ENCODE results near the gene FCHSD2.
"Not testable (repeated sequence)": the region's sequence is repeated elsewhere in the genome, so short reads cannot be mapped to it uniquely, and the experiment has no call there.

The FCHSD2 gene

GRCh38 chr11:72818971-72819370 is 323.1 kb downstream of the FCHSD2 start:
- no peak for DNase-seq (ENCODE audit: low read depth)

DNA sequence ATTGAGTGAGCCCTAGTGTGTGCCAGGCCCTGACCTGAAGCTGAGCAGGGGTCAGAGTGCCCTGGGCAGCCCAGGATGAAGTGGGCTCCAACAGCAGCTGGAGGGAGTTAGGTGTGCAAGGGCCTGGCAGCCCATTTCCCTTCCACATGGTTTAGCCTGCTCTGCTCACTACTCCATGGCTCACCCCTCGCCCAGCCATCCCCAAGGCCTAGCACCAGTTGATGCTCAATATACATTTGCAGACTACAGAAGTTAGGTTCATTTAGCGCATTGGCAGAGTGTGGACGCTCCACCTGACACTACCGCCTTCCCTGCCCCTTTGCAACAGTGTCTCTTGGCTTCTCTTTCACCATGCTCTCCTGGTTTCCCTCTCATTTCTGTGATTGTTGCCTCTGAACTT is 324.2 kb downstream of the FCHSD2 start:
- DNase-seq (ENCODE audit: low read depth) = no peak

DNA sequence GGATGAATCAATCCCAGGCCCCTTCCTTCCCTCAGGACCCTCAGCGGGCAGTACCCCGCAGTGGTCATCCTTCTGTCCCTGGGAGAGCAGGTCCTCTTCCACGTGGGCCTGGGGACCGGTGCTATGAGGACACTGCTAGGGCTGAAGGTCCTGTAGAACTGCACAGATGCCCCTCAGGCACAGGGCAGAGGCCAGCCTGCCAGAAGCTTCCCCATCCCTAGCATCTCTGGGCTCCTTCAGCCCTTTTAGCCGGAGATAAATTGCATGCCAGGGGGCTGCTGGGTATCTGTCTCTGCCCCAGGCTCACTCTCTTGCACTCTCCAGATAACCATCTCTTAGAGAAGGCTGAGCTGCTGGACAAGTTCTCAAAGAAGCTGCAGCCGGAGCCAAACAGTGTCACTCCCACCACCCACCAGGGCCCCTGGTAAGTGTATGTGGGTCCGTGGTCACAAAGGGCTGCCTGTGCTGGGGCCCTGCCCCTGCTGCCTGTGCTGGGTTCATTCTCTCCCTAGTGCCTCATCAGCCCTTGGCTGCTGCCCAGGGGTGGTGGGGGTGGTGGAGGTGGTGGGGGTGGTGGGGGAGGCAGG is 325.6 kb downstream of the FCHSD2 start:
- DNase-seq (ENCODE audit: low read depth) = no peak

DNA sequence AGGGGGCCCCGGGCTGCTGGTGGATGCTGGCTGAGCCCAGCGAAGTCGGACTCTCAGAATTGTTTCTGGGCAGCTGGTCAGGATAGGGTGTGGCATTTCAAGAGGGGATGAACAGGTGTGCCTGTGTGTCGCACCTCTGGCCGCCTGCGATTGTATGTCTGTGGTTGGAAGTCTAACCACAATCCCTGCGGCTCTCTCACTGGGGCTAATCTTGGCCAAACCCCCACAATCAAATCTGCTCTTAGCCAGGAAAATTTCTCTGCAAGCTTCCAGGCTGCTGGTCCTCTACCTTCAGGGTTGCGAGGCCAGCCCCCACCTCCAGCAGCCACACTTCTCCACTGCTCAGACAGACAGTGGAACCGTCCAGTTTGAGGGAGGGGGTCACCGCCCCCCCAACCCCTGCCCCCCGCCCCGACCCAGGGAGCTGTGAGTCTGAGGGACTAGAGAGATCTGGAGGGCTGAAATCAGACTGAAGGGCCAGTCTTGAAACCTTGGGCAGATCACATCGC is 327.0 kb downstream of the FCHSD2 start:
- DNase-seq (ENCODE audit: low read depth) = no peak

DNA sequence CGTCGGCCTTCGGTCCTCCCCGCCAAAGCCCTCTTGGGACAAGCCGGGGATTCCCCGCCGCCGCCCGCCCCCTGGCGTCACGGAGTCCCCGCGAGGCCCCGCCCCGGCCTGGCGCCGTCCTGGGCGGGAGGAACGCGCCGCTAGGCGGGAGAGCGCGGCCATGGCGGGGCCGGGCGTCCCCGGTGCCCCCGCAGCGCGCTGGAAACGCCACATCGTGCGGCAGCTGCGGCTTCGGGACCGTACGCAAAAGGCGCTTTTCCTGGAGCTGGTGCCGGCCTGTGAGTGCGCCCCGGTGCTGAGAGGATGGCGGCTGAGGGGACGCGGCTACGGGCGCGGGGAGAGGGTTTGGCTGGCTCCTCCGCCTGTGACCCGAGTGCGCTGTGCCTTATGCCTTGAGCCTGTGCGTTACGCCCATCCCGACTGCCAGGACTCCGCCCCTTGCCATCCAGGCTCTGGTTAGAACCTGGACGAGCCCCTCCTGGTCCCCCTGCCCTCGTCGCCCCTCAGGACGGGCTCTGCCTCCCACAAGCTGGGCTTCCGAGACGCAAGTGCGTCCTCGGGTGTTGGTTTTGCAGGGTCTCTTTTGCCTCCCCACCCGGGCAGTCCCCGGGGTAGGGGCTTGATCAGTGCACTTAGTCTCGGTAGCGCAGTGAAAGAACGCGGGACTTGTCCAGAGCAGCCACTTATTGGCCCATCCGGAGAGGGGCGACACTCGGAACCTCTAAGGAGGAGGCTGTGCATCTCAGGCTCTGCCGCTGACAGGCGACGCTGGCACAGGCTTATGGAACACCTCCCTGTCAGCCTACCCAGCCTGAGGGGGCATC is 327.6 kb downstream of the FCHSD2 start, which contains the start of gene ATG16L2:
TSS of gene ATG16L2 (plus strand) at position 126 of the 824 bp plus-strand sequence. CDS start at position 161, 35 bp downstream.
- DNase-seq (ENCODE audit: low read depth) = peak; percentile 83

DNA sequence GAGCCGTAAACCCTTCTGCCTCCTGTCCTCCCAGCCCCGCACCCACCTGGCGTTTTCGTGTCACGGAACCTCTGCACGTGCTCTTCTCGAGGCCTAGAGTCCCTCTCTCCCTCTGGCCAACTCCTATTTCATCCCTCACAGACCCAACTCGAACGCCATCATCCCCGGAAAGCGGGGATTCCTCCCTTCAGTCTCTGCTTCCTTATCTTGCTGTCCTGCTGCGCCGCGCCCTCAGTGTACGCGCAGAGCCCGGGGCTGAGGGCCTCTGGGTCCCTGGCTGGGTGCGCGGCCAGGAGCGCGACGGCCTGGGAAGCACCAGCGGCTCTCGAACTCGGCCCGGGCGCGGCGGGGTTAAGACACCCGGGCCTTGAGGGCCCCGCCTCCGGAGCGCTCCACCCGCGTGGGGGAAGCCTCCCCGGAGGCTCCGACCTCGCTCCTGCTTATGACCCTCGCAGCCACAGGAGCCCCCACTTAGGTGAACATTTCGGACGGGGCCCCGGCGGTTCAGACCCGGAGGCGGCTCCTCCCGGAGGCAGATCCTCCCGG is 328.3 kb downstream of the FCHSD2 start:
- peak; percentile 76 for DNase-seq (ENCODE audit: low read depth)

- DNase-seq (ENCODE audit: low read depth) = peak; percentile 37
These were observed 329.0 kb downstream of the FCHSD2 start for GRCh38 chr11:72812967-72813739.

DNA sequence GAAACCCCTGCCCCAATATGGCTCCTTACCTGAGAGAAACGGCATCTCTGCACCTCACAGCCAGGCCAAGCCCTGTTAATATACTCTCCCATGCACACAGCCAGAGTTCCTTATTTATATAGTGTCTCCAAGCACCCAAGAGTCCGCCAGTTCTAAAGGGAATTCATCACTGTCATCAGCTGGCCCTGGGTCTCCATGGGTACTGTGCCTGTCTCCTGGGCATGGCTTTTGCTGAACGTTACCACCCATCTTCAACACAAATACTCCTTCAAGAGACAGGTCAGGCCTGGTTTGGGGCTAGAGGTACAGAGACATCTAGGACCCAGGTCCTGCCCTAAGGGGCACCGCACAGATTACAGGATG is 329.5 kb downstream of the FCHSD2 start:
- no peak for DNase-seq (ENCODE audit: low read depth)

- not testable (repeated sequence) for DNase-seq (ENCODE audit: low read depth)
These were observed 330.4 kb downstream of the FCHSD2 start for GRCh38 chr11:72811686-72812085.

DNA sequence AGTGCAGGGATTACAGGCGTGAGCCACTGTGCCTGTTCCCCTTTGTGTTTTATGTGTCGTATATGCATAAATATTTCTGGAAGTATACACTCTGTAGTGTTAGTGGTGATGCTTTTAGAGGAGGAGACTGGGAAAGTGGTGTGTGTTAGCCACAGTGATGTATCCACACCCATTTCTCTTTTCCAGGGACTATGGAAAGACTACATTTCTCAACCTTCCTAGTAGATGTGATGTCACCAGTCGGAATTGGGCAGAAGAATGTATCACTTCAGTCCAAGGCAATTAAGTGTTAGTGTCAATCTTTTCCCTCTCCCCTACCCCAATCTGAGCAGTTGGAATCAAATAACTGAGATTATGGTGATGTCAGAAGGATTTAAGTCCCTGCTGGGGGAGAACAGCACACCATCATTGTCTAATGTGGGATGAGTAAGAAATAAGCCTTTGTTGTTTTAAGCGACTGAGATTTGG is 333.8 kb downstream of the FCHSD2 start:
- no peak for DNase-seq (ENCODE audit: low read depth)

DNA sequence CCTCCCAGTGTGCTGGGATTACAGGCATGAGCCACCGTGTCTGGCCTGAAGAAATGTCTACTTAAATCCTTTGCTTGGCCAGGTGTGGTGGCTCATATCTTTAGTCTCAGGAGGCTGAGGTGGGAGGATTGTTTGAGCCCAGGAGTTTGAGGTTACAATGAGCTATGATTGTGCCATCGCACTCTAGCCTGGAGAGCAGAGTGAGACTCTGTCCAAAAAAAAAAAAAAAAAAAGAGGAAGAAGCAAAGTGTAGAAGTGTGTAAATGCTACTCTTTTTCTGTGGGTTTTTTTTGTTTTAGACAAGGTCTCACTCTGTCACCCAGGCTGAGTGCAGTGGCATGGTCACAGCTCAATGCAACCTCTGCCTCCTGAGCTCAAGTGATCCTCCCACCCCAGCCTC is 334.3 kb downstream of the FCHSD2 start:
- no peak for DNase-seq (ENCODE audit: low read depth)

GRCh38 chr11:72807021-72807693 is 335.0 kb downstream of the FCHSD2 start:
- DNase-seq (ENCODE audit: low read depth) = no peak

DNA sequence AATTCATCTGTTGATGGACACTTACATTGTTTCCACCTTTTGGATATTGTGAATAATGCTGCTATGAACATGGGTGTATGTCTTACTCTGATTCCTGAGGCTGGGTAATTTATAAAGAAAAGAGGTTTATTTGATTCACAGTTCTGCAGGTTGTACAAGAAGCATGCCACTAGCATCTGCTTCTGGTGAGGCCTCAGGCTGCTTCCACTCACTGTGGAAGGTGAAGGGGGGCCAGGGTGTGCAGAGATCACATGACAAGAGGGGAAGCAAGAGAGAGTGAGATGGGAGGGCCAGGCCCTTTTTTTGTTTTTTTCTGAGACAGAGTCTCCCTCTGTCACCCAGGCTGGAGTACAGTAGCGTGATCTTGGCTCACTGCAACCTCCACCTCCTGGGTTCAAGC is 335.7 kb downstream of the FCHSD2 start:
- not testable (repeated sequence) for DNase-seq (ENCODE audit: low read depth)

DNA sequence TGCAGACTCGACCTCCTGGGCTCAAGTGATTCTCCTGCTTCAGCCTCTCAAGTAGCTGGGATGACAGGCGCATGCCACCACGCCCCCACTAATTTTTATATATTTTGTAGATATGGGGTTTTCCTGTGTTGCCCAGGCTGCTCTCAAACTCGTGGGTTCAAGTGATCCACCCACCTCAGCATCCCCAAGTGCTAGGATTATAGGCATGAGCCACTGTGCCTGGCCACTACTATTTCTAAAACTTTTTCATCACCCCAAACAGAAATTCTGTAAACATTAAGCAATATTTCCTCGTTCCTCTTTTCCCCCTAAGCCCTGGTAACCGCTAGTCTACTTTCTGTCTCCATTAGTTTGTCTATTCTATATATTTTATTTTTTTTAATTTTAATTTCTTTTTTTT is 336.9 kb downstream of the FCHSD2 start:
- no peak for DNase-seq (ENCODE audit: low read depth)

DNA sequence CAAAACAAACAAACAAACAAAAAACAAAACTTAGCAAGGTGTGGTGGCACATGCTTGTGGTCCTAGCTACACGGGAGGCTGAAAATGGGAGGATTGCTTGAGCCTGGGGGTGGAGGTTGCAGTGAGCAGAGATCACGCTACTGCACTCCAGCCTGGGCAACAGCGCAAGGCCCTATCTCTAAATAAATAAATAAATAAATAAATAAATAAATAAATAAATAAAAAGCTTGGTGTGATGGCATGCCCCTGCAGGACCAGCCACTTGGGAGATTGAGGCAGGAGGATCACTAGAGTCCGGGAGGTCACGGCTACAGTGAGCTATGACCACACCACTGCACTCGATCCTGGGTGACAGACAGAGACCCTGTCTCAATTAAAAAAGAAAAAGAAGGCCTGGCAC is 339.3 kb downstream of the FCHSD2 start:
- no peak for DNase-seq (ENCODE audit: low read depth)

DNA sequence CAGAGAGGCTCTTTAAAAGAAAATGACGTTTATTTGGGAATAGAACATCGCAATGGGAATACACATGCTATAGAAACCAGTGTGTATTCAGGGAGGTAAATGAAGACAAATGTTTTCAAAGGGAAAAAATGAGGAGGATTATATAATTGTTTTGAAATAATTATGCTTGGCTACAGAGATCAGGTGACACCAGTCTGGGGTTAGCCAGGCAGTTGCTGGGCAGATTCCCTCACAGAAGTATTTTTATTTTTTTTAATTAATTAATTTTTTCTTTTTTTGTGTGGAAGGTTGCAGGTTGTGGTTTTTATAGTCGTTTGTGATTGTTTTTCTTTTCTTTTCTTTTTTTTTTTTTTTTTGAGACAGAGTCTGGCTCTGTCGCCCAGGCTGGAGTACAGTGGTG is 342.7 kb downstream of the FCHSD2 start:
- no peak for DNase-seq (ENCODE audit: low read depth)

- DNase-seq (ENCODE audit: low read depth) = no peak
These were observed 343.8 kb downstream of the FCHSD2 start for GRCh38 chr11:72798361-72798760.

- peak; percentile 96 for DNase-seq (ENCODE audit: low read depth)
These were observed 348.4 kb downstream of the FCHSD2 start, which contains the start of gene STARD10 for GRCh38 chr11:72793425-72794367. Gene STARD10 (minus strand): TSS chr11:72794047. CDS start chr11:72781181, 12,866 bp downstream.

GRCh38 chr11:72793076-72793424 is 349.1 kb downstream of the FCHSD2 start:
- DNase-seq (ENCODE audit: low read depth) = no peak

DNA sequence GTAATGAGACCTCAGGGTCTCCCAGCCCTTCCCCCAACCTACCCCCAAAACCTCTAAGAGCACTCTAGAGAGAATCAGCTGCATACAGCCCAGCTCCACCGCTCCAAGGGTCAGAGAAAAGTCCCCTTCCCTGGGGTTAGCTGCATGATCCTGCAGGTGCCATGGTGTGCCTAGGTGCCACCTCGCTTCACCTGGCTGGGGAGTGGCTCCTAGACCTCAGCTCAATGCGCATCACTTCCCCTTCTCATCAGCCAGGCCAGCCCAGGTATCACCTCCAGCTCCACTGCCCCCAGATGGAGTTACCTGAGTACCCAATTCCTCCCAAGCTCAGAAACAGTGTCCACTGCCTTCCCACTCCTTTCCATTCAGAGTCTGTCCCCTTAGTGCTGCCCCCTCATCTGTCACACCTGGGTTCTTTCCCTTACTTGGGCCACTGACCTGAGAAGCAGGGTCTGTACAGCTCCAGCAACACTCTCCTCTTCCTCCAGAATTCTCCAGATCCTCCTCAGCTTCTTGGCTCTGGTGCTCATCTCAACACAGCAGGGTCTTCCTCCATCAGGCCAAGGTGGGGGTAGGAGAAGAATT is 349.6 kb downstream of the FCHSD2 start:
- no peak for DNase-seq (ENCODE audit: low read depth)
